GM23248 (cell line): ENCODE measurements around the gene RERE.

ENCODE experiments used
- EZH2 ChIP-seq: fragments of 200-600 bp; sonication (generic); IDR thresholded peaks from 2 replicates; pipeline ENCODE4 v1.6.1; 2018; ENCODE audit warnings: antibody characterized with exemption, mild to moderate bottlenecking; ENCODE audit not compliant: insufficient read depth, poor library complexity, severe bottlenecking
- EZH2phosphoT487 ChIP-seq: fragments of 200-600 bp; sonication (generic); IDR thresholded peaks from 2 replicates; pipeline ENCODE4 v1.6.1; 2018; ENCODE audit warnings: antibody characterized with exemption, moderate library complexity, mild to moderate bottlenecking, low read depth; ENCODE audit not compliant: insufficient read depth

GRCh38 chr1:8714173-8714572, 103.3 kb downstream of the RERE start:
- TF ChIP-seq EZH2 (no peak), EZH2phosphoT487 (no peak)
